A549 (cell line): ENCODE data around the gene JMJD4. TPM values are rescaled to one million over a fixed set of nuclear protein-coding genes. Genes with fewer than 3 reads are reported as not detected.

Experiments
- ATAC-seq, 2 experiments: fragments of 200-7000 bp in 1 of 2; fragments of >200 bp in 1 of 2; cut with Nextera tagmentation in 1 of 2; cut with Tn5 transposase in 1 of 2; 3 replicates each; pipeline versions ENCODE4 v1.8.0 to v1.9.1; 2018 to 2020; ENCODE audit warnings: mild to moderate bottlenecking in 1 of 2, moderate library complexity in 1 of 2
- CTCF ChIA-PET: fragments of 300-600 bp; sonication (Branson Sonifier 250); formaldehyde crosslinking; extraction: SDS; loops from one replicate; lab custom pipeline; 2021; ENCODE audit warnings: antibody characterized with exemption, inconsistent platforms; lab: Yijun Ruan, JAX
- POLR2A ChIA-PET: fragments of 350-600 bp; formaldehyde crosslinking; extraction: SDS; loops from one replicate; lab custom pipeline; 2021; ENCODE audit warnings: antibody characterized with exemption, inconsistent platforms; lab: Yijun Ruan, JAX
- DNase-seq, 2 experiments: peaks; one replicate each; pipeline versions ENCODE4 v3.0.0 to v3.0.0-alpha.2; 2011 to 2016; ENCODE audit warnings: low read depth in 1 of 2, low spot score in 1 of 2
- FAIRE-seq: peaks from 2 replicates; lab custom pipeline; 2011; peaks lifted over from hg19 to GRCh38; lab: Jason Lieb, UNC
- H3K27ac ChIP-seq, 2 experiments: fragments of >200 bp; sonication (Bioruptor Twin); formaldehyde crosslinking; 3 replicates each; pipeline ENCODE4 v1.5.1; 2016 to 2017
- H3K4me1 ChIP-seq: fragments of >200 bp; sonication (Bioruptor Twin); formaldehyde crosslinking; 3 replicates; pipeline ENCODE4 v1.6.1; 2016
- H3K4me2 ChIP-seq: fragments of >200 bp; sonication (Bioruptor Twin); formaldehyde crosslinking; 3 replicates; pipeline ENCODE4 v1.6.1; 2016
- H3K4me3 ChIP-seq: fragments of >200 bp; sonication (Bioruptor Twin); formaldehyde crosslinking; 3 replicates; pipeline ENCODE4 v1.5.1; 2016
- H3K9me3 ChIP-seq: fragments of >200 bp; sonication (Bioruptor Twin); formaldehyde crosslinking; 3 replicates; pipeline ENCODE4 v1.6.1; 2016
- CBX2 ChIP-seq: fragments of 200-600 bp; sonication (generic); IDR thresholded peaks from 2 replicates; pipeline ENCODE4 v1.6.1; 2016; ENCODE audit warnings: low read depth, mild to moderate bottlenecking, borderline replicate concordance
- CBX8 ChIP-seq: fragments of 200-600 bp; sonication (generic); IDR thresholded peaks from 2 replicates; pipeline ENCODE4 v1.6.1; 2016
- CEBPB ChIP-seq, 2 experiments: fragments of >200 bp in 1 of 2; sonication (Bioruptor Twin) in 1 of 2; formaldehyde crosslinking in 1 of 2; IDR thresholded peaks; 2 replicates each; pipeline ENCODE4 v1.6.1; 2012 to 2016
- FOSB ChIP-seq: fragments of 250-450 bp; sonication (Bioruptor Pico); IDR thresholded peaks from 2 replicates; pipeline ENCODE4 v1.5.0; 2020; ENCODE audit warnings: mild to moderate bottlenecking, moderate library complexity
- FOXS1 ChIP-seq: fragments of 250-450 bp; sonication (Bioruptor Pico); IDR thresholded peaks from 2 replicates; pipeline ENCODE4 v1.5.0; 2020; ENCODE audit warnings: mild to moderate bottlenecking, moderate library complexity
- GATA3 ChIP-seq: IDR thresholded peaks from 2 replicates; pipeline ENCODE4 v1.6.1; 2012; ENCODE audit warnings: borderline replicate concordance
- HEYL ChIP-seq: fragments of 250-450 bp; sonication (Bioruptor Pico); IDR thresholded peaks from 2 replicates; pipeline ENCODE4 v1.8.0; 2021; ENCODE audit warnings: mild to moderate bottlenecking, moderate library complexity
- HOXB13 ChIP-seq: fragments of 250-450 bp; sonication (Bioruptor Pico); IDR thresholded peaks from 2 replicates; pipeline ENCODE4 v1.5.0; 2020; ENCODE audit warnings: low read depth, mild to moderate bottlenecking, moderate library complexity
- JUN ChIP-seq, 2 experiments: fragments of >200 bp; sonication (Bioruptor Twin); formaldehyde crosslinking; IDR thresholded peaks; 2 replicates in 1 of 2; 3 replicates in 1 of 2; pipeline ENCODE4 v1.6.1; 2016 to 2017
- KDM5A ChIP-seq: fragments of 200-600 bp; sonication (generic); IDR thresholded peaks from 2 replicates; pipeline ENCODE4 v1.6.1; 2016; ENCODE audit warnings: antibody characterized with exemption, mild to moderate bottlenecking
- MAZ ChIP-seq: fragments of 150-350 bp; IDR thresholded peaks from 2 replicates; pipeline ENCODE4 v1.6.1; 2014; ENCODE audit warnings: antibody characterized with exemption, low read depth, low read length, borderline replicate concordance
- NFE2L2 ChIP-seq: fragments of 150-350 bp; conservative IDR thresholded peaks from 2 replicates; pipeline ENCODE4 v1.6.1; 2014; ENCODE audit warnings: low read length
- NPAS2 ChIP-seq: fragments of 250-450 bp; sonication (Bioruptor Pico); IDR thresholded peaks from 2 replicates; pipeline ENCODE4 v1.8.0; 2022; ENCODE audit warnings: mild to moderate bottlenecking, moderate library complexity, borderline replicate concordance
- POLR2A ChIP-seq: IDR thresholded peaks from 2 replicates; pipeline ENCODE4 v1.6.1; 2012; ENCODE audit warnings: mild to moderate bottlenecking, low read length
- POLR2AphosphoS2 ChIP-seq: conservative IDR thresholded peaks from 2 replicates; pipeline ENCODE4 v1.6.1; 2012; ENCODE audit warnings: low read length, improper control_type of control experiment, inconsistent platforms
- SREBF2 ChIP-seq: fragments of 450-650 bp; IDR thresholded peaks from 2 replicates; pipeline ENCODE4 v1.6.1; 2014; ENCODE audit warnings: mild to moderate bottlenecking, moderate library complexity
- TP53 ChIP-seq: fragments of 250-450 bp; sonication (Bioruptor Pico); IDR thresholded peaks from 2 replicates; pipeline ENCODE4 v1.5.0; 2021; ENCODE audit warnings: mild to moderate bottlenecking, moderate library complexity
- ZFP36 ChIP-seq: fragments of 450-650 bp; IDR thresholded peaks from 2 replicates; pipeline ENCODE4 v1.6.1; 2014; ENCODE audit warnings: borderline replicate concordance; ENCODE audit not compliant: partially characterized antibody
- WGBS: methylation state at CpG from one replicate; pipeline ENCODE4 v1.1.6; 2017; ENCODE audit errors: missing lambda C conversion rate; 5-methylcytosine and 5-hydroxymethylcytosine counted together
- polyA plus RNA-seq, 4 experiments: library from polyadenylated mRNA; depleted of rRNA in 3 of 4; stranded (reverse); fragments of >200 nt; fragmentation: RNase III in 1 of 4; extraction: RNeasy Plus Mini Kit Qiagen cat#74134 plus additional on column Dnase treatment in 1 of 4; gene quantifications; 2 replicates in 3 of 4; 3 replicates in 1 of 4; pipeline ENCODE4 v1.2.3, GENCODE V29; 2011 to 2017
- TF ChIP-seq, protein P1 (sequence below): fragments of >200 bp; sonication (Bioruptor Twin); formaldehyde crosslinking; IDR thresholded peaks from 3 replicates; pipeline ENCODE4 v1.6.1; 2016
- TF ChIP-seq, protein P2 (sequence below): fragments of 450-650 bp; IDR thresholded peaks from 2 replicates; pipeline ENCODE4 v1.6.1; 2014; ENCODE audit warnings: antibody characterized with exemption
- TF ChIP-seq, protein P3 (sequence below): IDR thresholded peaks from 2 replicates; pipeline ENCODE4 v1.6.1; 2012
- TF ChIP-seq, protein P4 (sequence below): fragments of >200 bp; sonication (Bioruptor Twin); formaldehyde crosslinking; IDR thresholded peaks from 3 replicates; pipeline ENCODE4 v1.5.1; 2016

Gene JMJD4
- polyA plus RNA-seq, 2 of the 4 experiments (the other 2 are of a cell fraction): 18.8 to 21.2 TPM

DNA sequence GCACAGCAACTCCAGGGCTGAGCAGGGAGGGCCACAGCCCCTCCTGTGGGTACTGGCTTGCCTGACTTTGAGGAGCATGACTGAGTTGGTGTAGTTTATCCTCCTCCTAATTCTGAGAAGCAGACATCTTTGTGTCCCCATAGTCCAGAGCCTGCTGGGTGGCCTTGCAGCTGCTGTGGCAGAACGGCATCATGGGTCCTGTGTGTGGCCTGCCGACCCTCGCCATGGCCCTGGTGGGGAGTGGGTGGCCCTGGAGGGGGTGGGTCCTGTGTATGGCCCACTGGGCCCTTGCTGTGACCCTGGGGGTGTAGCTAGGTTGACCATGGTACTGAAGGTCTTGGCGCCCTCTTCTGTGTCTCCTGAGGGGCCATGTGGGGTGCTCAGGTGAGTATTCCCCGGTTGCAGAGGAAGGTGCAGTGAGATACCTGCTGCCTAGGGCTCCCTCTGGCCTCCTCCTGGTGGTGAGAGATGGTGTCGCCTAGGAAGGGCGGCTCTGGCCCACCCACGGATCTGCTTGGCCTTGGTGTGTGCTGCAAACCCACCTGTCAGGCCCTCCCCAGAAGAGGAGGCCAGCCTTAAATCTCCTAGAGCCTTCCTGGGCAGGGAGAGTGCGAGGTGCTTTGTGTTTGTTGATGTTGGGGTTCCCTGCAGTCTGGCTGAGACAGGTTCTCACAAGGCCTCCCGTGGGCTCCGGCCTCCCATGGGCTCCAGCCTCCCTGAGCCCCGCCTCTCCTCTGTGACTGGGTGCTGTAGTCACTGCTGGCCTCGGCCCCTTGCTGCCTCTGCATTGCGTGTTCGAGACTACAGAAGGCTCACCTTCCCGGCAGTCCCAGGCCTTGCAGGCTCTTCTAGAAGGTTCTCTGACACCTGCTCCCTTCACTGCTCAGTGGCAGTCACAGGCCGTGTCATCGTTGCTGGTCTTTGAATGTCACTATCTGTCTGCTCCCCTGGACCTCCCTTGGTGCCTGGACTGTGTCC, 7.9 kb upstream of the JMJD4 start (continued):
- TF ChIP-seq, protein P1, sequence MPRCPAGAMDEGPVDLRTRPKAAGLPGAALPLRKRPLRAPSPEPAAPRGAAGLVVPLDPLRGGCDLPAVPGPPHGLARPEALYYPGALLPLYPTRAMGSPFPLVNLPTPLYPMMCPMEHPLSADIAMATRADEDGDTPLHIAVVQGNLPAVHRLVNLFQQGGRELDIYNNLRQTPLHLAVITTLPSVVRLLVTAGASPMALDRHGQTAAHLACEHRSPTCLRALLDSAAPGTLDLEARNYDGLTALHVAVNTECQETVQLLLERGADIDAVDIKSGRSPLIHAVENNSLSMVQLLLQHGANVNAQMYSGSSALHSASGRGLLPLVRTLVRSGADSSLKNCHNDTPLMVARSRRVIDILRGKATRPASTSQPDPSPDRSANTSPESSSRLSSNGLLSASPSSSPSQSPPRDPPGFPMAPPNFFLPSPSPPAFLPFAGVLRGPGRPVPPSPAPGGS: no peak
- TF ChIP-seq GATA3 (no peak), NFE2L2 (no peak), TP53 (CRISPR knock-in tag) (no peak), NPAS2 (CRISPR knock-in tag) (no peak), CBX8 (no peak), POLR2AphosphoS2 (no peak), FOSB (CRISPR knock-in tag) (no peak), CEBPB (IDR thresholded peaks at IDR 0.05) (no peak)
- TF ChIP-seq, protein P2, sequence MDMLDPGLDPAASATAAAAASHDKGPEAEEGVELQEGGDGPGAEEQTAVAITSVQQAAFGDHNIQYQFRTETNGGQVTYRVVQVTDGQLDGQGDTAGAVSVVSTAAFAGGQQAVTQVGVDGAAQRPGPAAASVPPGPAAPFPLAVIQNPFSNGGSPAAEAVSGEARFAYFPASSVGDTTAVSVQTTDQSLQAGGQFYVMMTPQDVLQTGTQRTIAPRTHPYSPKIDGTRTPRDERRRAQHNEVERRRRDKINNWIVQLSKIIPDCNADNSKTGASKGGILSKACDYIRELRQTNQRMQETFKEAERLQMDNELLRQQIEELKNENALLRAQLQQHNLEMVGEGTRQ: no peak

DNA sequence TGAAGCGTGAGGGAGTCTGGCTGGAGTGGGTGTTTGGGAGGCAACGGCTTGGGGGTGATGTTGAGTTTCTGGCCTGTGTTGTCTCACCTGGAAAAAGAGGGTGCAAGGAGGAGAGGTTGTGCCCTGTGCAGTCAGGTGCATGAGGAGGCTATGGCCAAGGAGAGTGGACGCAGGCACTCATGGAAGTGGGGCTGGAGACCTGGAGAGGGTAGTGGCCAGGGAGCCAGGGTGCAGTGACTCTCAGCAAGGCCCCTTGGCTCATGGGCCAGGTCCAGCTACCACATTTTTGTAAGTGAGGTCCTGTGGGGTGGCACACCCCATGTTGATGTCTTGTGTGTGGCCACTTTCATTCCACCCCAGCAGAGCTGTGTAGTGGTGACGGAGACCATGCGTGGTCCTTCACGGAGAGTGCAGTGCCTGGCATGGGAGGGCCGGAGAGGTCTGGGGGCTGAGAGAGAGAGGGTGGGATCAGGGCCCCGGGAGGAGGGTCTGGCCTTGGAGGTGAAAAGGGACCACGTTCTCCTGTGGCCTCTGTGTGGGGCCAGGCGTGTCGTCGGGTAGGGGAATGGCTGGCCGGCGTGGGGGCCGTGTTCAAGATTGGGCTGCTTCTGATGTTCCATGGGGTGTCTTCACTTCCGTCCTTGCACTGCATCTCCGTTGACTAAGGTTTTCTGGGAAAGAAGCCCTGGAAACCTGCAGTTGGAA, 6.2 kb upstream of the JMJD4 start:
- DNase-seq: no peak
- no peak for ATAC-seq
- TF ChIP-seq HEYL (CRISPR knock-in tag) (no peak), CBX2 (no peak), CBX8 (no peak), FOXS1 (CRISPR knock-in tag) (no peak), HOXB13 (CRISPR knock-in tag) (no peak), POLR2A (no peak), KDM5A (no peak), ZFP36 (no peak), MAZ (no peak)
- TF ChIP-seq, protein P3, sequence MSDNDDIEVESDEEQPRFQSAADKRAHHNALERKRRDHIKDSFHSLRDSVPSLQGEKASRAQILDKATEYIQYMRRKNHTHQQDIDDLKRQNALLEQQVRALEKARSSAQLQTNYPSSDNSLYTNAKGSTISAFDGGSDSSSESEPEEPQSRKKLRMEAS: no peak
- POLR2A ChIA-PET: no interaction called here
- CTCF ChIA-PET: no interaction called here
- Histone ChIP-seq H3K4me2 (no peak overlapping the region), H3K27ac (no peak overlapping the region), H3K4me1 (peaks cover 5% of the 10 kb centered on the region; the same call in 2 of the 3 replicates), H3K9me3 (no peaks in the 10 kb centered on the region), H3K4me3 (no peak overlapping the region)
- WGBS: 87% methylated on average over 17 of the region's 17 CpGs
- FAIRE-seq: no peak

DNA sequence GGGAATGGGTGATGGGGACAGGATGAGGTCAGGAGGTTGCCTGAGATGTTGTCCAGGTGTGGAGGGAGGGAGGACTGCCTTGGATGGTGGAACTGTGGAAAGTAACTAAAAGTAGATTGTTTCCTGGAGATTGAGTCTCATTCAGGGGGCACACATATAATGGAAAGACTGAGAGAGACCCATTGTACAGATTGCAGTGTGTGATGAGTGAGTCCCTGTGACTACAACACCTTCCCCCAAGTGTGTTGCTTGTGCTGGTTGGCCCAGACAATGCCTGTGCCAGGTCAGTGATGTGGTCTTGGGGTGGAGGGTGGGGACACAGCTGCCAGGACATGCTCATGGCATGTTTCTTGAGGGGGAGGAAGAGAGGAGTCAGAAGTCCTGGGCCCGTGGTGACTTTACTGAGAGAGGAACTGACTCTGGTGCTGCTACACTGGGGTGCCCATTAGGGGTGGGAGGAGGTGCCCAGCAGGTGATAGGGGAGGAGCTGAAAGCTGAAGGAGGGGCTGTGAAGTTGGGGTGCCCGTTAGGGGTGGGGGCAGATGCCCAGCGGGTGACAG, 5.4 kb upstream of the JMJD4 start:
- WGBS: 80% methylated on average over 3 of the region's 3 CpGs
- POLR2A ChIA-PET: no interaction called here

More for the DNA sequence above, 5.4 kb upstream of the JMJD4 start:
- H3K4me2 ChIP-seq: no peak overlapping the region
- ATAC-seq (no peak), DNase-seq (no peak), FAIRE-seq (no peak)
- peaks cover 9% of the 10 kb centered on the region; the same call in 2 of the 3 replicates for H3K4me1 ChIP-seq
- CTCF ChIA-PET: interaction anchor here (0.9 to 1.5 kb wide), 2 partner anchors 12 to 392 kb away, joined by 3 read pairs; no protein-coding TSS in a partner anchor
- H3K4me3 ChIP-seq: no peak overlapping the region
- H3K27ac ChIP-seq: no peak overlapping the region
- no peaks in the 10 kb centered on the region for H3K9me3 ChIP-seq
- no peak for TF ChIP-seq SREBF2
- TF ChIP-seq, protein P4, sequence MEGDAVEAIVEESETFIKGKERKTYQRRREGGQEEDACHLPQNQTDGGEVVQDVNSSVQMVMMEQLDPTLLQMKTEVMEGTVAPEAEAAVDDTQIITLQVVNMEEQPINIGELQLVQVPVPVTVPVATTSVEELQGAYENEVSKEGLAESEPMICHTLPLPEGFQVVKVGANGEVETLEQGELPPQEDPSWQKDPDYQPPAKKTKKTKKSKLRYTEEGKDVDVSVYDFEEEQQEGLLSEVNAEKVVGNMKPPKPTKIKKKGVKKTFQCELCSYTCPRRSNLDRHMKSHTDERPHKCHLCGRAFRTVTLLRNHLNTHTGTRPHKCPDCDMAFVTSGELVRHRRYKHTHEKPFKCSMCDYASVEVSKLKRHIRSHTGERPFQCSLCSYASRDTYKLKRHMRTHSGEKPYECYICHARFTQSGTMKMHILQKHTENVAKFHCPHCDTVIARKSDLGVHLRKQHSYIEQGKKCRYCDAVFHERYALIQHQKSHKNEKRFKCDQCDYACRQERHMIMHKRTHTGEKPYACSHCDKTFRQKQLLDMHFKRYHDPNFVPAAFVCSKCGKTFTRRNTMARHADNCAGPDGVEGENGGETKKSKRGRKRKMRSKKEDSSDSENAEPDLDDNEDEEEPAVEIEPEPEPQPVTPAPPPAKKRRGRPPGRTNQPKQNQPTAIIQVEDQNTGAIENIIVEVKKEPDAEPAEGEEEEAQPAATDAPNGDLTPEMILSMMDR: no peak
- no peak for TF ChIP-seq NFE2L2
- no peak for TF ChIP-seq JUN (IDR thresholded peaks at IDR 0.05)
- no peak for TF ChIP-seq CEBPB (IDR thresholded peaks at IDR 0.05)
